Nucleus accumbens (tissue), 56 donors: ENCODE measurements around the gene DRICH1.
"Not testable (repeated sequence)": the region's sequence is repeated elsewhere in the genome, so short reads cannot be mapped to it uniquely, and the experiment has no call there.

ENCODE experiments used
- DNase-seq, 56 donors: peaks; one replicate each; lab custom pipeline; 2025; lab: John Stamatoyannopoulos, UW

DRICH1 gene

DNA sequence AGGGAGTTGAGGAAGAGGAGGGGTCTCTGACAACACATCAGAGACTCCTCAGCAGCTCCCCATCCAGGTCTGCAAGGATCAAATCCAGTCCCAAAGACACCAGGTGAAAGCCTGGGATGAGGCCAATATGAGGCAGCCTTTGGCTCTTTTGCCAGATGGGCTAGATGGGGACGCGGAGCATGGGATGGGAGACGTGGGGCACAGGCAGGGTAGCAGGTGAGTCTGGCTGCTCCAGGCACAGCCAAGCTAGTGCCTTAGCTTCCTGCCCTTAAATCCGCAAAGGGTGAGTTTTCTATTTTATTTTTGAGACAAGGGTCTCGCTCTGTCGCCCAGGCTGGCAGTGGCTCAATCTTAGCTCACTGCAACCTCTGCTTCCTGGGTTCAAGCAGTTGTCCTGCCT, 19.6 kb upstream of the DRICH1 start:
- no peak for DNase-seq

GRCh38 chr22:23649071-23649501, 17.0 kb upstream of the DRICH1 start:
- DNase-seq: no peak

DNA sequence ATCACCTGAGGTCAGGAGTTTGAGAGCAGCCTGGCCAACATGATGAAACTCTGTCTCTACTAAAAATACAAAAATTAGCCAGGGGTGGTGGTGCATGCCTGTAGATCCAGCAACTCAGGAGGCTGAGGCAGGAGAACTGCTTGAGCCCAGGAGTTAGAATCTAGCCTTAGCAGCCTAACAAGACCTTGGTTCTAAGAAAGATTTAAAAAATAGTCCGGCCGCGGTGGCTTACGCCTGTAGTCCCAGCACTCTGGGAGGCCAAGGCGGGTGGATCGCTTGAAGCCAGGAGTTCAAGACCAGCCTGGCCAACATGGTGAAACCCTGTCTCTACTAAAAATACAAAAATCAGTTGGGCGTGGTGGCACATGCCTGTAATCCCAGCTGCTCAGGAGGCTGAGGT, 14.4 kb upstream of the DRICH1 start:
- DNase-seq: not testable (repeated sequence)

- DNase-seq: not testable (repeated sequence)
Measured at GRCh38 chr22:23640206-23640605, 8.1 kb upstream of the DRICH1 start.

DNA sequence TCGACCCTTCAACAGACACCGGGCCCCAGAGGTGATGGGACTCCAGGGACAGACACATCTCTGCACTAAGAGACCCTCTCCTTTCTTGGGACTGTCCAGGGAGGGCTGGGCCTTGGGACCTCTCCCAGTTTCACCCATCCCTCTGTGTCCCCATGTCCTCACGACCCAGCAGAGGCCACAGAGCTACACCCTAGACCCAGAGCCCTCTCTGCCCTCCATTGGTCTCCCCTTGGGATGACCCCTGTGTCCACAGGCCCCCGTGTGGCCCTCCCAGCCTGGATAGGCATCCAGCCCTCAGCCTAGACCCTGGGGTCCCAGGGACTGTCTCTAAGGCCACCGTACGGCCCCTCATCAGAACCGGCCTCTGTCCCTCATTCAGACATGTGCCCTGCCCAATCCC, 7.5 kb upstream of the DRICH1 start:
- DNase-seq: no peak

- DNase-seq: no peak
Measured at GRCh38 chr22:23638611-23639010, 6.5 kb upstream of the DRICH1 start.

DNA sequence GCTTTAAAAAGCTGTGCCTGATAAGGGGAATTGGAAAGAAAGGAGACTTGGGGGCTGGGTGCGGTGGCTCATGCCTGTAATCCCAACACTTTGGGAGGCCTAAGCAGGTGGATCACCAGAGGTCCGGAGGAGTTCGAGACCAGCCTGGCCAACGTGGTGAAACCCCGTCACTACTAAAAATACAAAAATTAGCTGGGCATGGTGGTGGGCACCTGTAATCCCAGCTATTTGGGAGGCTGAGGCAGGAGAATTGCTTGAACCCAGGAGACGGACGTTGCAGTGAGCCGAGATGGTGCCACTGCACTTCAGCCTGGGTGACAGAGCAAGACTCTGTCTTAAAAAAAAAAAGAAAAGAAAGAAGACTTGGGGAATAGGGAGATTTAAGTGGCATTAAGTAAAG, 3.2 kb upstream of the DRICH1 start:
- DNase-seq: not testable (repeated sequence)

DNA sequence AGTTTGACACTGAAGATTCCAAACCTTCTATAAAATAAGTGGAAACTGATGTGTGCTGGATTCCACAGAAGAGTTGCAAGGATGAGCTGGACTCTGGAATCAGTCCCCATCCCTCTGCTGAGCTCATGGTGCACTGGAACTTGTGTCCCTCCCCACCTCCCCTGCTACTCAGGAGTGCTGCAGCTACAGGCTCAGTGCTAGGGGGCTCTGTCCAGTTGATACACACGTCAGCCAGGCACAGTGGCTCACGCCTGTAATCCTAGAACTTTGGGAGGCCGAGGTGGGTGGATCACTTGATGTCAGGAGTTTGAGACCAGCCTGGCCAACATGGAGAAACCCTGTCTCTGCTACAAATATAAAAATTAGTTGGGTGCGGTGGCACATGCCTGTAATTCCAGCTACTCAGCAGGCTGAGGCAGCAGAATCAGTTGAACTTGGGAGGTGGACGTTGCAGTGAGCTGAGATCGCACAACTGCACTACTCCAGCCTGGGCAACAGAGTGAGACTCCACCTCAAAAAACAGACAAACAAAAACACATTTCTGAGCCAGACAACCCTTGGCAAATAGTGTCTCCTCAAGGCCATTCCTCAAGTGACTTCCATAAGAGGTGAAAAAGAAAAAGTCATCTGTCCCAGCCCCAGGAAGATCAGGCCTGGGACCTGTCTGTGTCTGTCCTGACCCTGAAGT, 3.9 kb downstream of the DRICH1 start:
- DNase-seq: not testable (repeated sequence)

DNA sequence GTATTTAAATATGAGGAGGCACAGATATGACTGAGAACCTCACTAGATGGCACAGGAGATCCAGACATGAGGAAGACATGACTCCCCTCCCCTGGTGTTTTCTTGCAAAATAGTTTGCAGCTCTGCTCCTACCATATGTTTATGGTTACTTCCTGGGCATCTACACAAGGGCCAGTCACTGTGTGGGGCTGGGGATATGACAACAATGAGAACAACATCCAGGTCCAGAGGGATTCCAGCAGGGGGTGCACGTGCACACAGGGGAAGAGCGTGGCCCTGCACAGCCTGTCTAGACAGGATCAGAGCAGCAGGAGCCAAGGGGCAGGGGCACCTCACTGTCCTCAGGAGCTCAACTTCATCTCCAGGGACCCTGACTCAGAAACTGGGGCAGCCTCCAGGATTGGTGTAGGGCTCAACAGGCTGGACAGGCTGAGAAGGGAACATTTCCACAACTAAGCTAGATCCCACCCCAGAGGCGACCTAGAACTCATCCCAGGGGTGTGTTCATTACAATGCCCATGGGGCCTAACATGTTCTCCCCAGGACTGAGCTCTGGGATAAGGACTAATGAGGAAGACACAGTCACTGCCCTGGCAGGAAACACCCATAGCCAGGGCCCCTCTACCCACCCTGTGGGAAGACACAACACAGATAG, 4.6 kb downstream of the DRICH1 start:
- DNase-seq: peak in 3 of 56 donors; percentile 4 to 17 (median 8)

DNA sequence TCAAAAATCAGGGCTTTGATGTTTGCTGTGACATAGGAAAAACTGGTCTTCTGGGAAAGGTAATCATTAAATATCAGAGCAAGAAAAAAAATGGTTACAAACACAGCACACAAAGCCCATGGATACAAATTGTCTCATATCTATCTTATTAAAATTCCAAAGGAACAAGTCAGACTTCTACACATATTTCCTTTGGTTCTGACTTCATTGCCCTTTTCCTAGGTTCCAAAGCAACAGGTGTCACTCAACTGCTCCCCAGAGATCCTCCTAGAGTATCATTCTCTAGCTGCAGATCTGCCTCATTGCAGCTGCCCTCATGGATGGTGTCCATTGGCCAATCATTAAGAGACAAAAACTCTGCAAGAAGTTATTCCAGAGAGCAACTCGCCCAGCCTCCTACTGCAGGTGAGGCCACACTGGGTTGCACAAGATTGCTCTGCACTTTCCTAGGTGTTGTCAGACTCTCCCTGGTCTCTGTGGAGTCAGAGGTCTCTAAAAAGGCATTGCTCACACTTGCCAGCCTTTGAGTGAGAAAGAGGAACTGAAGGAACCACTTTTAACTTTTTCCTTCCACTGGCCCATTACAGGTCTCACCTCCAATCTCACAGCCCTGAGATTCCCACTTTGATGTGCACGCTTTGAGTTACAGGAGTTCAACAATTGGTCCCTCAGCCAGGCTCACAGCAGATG, 5.7 kb downstream of the DRICH1 start:
- no peak for DNase-seq

DNA sequence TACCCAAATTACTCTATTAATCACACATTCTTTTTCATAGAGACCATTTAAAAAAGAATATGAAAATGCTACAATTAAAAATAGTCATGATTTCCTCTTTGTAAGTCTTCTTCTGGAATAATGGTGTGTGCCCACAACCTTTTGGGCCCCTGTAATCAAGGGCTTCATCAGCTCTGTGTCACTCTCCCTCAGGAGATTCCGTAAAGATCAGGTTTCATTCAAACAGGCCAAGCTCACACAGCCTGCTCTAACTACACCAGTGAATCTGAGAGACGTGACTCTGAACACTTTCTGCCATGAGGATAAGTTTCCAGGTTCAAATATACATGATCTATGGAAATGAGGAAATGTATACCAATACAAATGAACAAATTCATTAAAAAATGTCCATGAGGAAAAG, 9.5 kb downstream of the DRICH1 start:
- no peak for DNase-seq

DNA sequence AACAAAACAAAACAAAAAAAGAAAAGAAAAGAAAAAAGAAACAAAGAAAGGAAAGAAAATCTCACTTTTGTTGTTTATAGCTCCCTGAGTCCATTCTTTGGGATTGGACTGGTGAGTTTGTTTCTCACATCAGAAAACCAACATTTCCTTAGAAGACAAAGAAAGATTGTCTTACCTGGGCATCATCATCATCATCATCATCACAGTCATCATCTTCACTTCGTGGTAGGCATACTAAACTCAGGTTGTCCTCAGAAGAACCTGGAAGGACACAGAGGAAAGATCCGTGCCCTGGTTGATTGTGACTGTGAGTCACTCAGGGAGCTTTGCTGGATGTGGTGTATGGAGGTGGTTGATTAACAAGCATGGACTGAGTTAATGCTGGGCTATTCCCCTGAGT, 10.2 kb downstream of the DRICH1 start:
- DNase-seq: not testable (repeated sequence)

- DNase-seq: no peak
Measured at GRCh38 chr22:23621082-23621780, 10.9 kb downstream of the DRICH1 start.

GRCh38 chr22:23613193-23613972, 18.7 kb downstream of the DRICH1 start:
- DNase-seq: peak in 3 of 56 donors; percentile 7 to 19 (median 11)

DNA sequence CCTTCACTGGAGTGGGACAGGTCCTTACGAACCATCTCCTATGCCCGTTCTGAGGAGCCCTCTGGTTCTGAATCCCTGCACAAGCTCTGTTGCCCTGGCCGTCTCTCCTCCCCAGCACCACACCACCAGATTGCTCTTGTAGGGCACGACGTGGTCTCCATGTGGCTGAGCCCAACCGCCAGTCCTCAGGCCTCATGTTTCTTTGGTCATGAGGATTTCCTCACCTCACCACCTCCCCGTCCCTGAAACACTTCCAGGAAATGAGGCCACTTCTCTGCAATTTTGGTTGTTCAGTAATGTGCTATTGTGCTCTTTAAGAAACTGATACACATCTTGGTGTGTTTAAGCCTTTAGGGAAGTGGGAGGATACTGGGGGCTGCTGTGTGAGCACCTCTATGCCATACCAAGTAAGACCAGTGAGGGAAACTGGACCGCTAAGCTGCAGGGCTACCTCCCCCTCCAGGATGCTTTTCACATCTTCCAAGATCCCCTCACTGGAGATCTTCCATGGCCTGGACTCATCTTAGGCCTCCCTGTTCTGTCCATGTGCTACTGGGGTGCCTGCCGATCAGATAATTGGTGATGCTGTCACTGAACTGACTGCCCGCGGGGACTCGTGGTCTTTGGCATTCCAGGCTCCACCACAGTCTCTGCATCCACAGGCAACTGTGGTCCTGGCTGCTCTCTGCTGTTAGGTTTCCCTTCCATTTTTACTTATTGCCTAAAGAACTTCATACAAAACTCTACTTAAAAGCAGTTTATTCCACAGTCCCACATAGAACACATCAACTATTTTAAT, 21.9 kb downstream of the DRICH1 start:
- DNase-seq: no peak

GRCh38 chr22:23608583-23608982, 23.5 kb downstream of the DRICH1 start:
- no peak for DNase-seq

GRCh38 chr22:23606204-23607131, 25.7 kb downstream of the DRICH1 start:
- no peak for DNase-seq
